Activated naive CD4-positive, alpha-beta T cell treated with anti-CD3 and anti-CD28 coated beads, Interleukin-2, amount 50 U/mL, for 72 hours (primary cell): ENCODE measurements around the gene MRPL36. TPM values are rescaled to one million over a fixed set of nuclear protein-coding genes. Genes with fewer than 3 reads are reported as not detected.

ENCODE experiments used
- ATAC-seq, 2 donors: fragments of 150-1000 bp; cut with Tn5 transposase; 2 replicates each; pipeline ENCODE4 v1.10.0; 2021; ENCODE audit warnings: mild to moderate bottlenecking in 2 of 2, moderate library complexity in 2 of 2
- DNase-seq, 2 donors: peaks; one replicate each; pipeline ENCODE4 v3.0.0; 2021 to 2022; ENCODE audit warnings: low spot score in 2 of 2
- H3K27ac Mint-ChIP-seq, 2 donors: one replicate each; pipeline ENCODE4 v1.8.0; 2022; ENCODE audit warnings: mild to moderate bottlenecking in 2 of 2, mixed read lengths in 2 of 2
- H3K36me3 Mint-ChIP-seq, 2 donors: one replicate each; pipeline ENCODE4 v1.8.0; 2022; ENCODE audit warnings: mixed read lengths in 2 of 2
- H3K9me3 Mint-ChIP-seq, 2 donors: one replicate each; pipeline ENCODE4 v1.8.0; 2022; ENCODE audit warnings: mixed read lengths in 2 of 2
- total RNA-seq, 2 donors: library from RNA; stranded (reverse); gene quantifications; one replicate each; pipeline ENCODE4 v1.2.3, GENCODE V29; 2022

The MRPL36 gene
- total RNA-seq, 2 donors from 2014 or later, result 60.4 to 69.6 TPM

- ATAC-seq, result no peak
- H3K27ac Mint-ChIP-seq, result no peak overlapping the region
- DNase-seq, result peak in 1 of 2 donors; percentile 43
- no peaks in the 10 kb centered on the region for H3K9me3 Mint-ChIP-seq
- no peaks in the 10 kb centered on the region for H3K36me3 Mint-ChIP-seq
Observed at GRCh38 chr5:1834721-1835429, 35.2 kb upstream of the MRPL36 start.

GRCh38 chr5:1834022-1834551, 34.5 kb upstream of the MRPL36 start:
- Mint-ChIP-seq H3K9me3 (no peaks in the 10 kb centered on the region), H3K36me3 (no peaks in the 10 kb centered on the region), H3K27ac (no peak overlapping the region)
- ATAC-seq (no peak), DNase-seq (peak in 1 of 2 donors; percentile 47)

GRCh38 chr5:1833264-1834021, 33.8 kb upstream of the MRPL36 start:
- no peaks in the 10 kb centered on the region for H3K9me3 Mint-ChIP-seq
- DNase-seq (peak in 1 of 2 donors; percentile 40), ATAC-seq (no peak)

GRCh38 chr5:1832511-1833250, 33.0 kb upstream of the MRPL36 start:
- ATAC-seq (no peak), DNase-seq (peak in 1 of 2 donors; percentile 35)
- H3K27ac Mint-ChIP-seq, result no peak overlapping the region

More at GRCh38 chr5:1833264-1834021, 33.8 kb upstream of the MRPL36 start:
- Mint-ChIP-seq H3K36me3 (no peaks in the 10 kb centered on the region), H3K27ac (no peak overlapping the region)

GRCh38 chr5:1831677-1832313, 32.2 kb upstream of the MRPL36 start:
- DNase-seq (peak in 1 of 2 donors; percentile 37), ATAC-seq (no peak)
- H3K36me3 Mint-ChIP-seq, result no peaks in the 10 kb centered on the region
- H3K27ac Mint-ChIP-seq, result no peak overlapping the region
- no peaks in the 10 kb centered on the region for H3K9me3 Mint-ChIP-seq

More at GRCh38 chr5:1832511-1833250, 33.0 kb upstream of the MRPL36 start:
- H3K9me3 Mint-ChIP-seq, result no peaks in the 10 kb centered on the region
- no peaks in the 10 kb centered on the region for H3K36me3 Mint-ChIP-seq

- Mint-ChIP-seq H3K36me3 (no peaks in the 10 kb centered on the region), H3K27ac (no peak overlapping the region), H3K9me3 (no peaks in the 10 kb centered on the region)
- peak in 1 of 2 donors; percentile 30 for DNase-seq
- ATAC-seq, result no peak
Observed at GRCh38 chr5:1831257-1831656, 31.6 kb upstream of the MRPL36 start.

GRCh38 chr5:1830571-1831228, 31.1 kb upstream of the MRPL36 start:
- no peaks in the 10 kb centered on the region for H3K9me3 Mint-ChIP-seq
- DNase-seq (peak in 1 of 2 donors; percentile 38), ATAC-seq (no peak)
- no peaks in the 10 kb centered on the region for H3K36me3 Mint-ChIP-seq
- no peak overlapping the region for H3K27ac Mint-ChIP-seq

- H3K9me3 Mint-ChIP-seq, result no peaks in the 10 kb centered on the region
- peak; percentile 17 to 35 for DNase-seq
- no peaks in the 10 kb centered on the region for H3K36me3 Mint-ChIP-seq
- peak; percentile 33 to 64 for ATAC-seq
- no peak overlapping the region for H3K27ac Mint-ChIP-seq
Observed at GRCh38 chr5:1827886-1828397, 28.3 kb upstream of the MRPL36 start.

GRCh38 chr5:1827025-1827885, 27.6 kb upstream of the MRPL36 start:
- peak overlapping the region in 1 of 2 donors; percentile 55 for H3K27ac Mint-ChIP-seq
- DNase-seq (peak in 1 of 2 donors; percentile 39), ATAC-seq (no peak)
- H3K36me3 Mint-ChIP-seq, result no peaks in the 10 kb centered on the region
- no peaks in the 10 kb centered on the region for H3K9me3 Mint-ChIP-seq

GRCh38 chr5:1826235-1826980, 26.8 kb upstream of the MRPL36 start:
- DNase-seq, result no peak
- Mint-ChIP-seq H3K9me3 (no peaks in the 10 kb centered on the region), H3K36me3 (peaks cover 0 to 4% of the 10 kb centered on the region in 2 donors), H3K27ac (peak overlapping the region in 1 of 2 donors; percentile 55)
- no peak for ATAC-seq

GRCh38 chr5:1824903-1825841, 25.5 kb upstream of the MRPL36 start:
- Mint-ChIP-seq H3K27ac (no peak overlapping the region), H3K36me3 (peaks cover 0 to 11% of the 10 kb centered on the region in 2 donors), H3K9me3 (no peaks in the 10 kb centered on the region)
- DNase-seq, result no peak
- ATAC-seq, result no peak

- ATAC-seq (no peak), DNase-seq (no peak)
- peak overlapping the region in 1 of 2 donors; percentile 79 for H3K27ac Mint-ChIP-seq
- H3K36me3 Mint-ChIP-seq, result peaks cover 0 to 11% of the 10 kb centered on the region in 2 donors
- no peaks in the 10 kb centered on the region for H3K9me3 Mint-ChIP-seq
Observed at GRCh38 chr5:1824109-1824821, 24.6 kb upstream of the MRPL36 start.
